Stimulated activated CD4-positive, alpha-beta T cell treated with anti-CD3 and anti-CD28 coated beads, TNF-alpha, amount 100 ng/mL, for 1 hour (primary cell): ENCODE data around the gene N4BP2.
A peak's percentile ranks its signal among the peaks of the same experiment; 100 is the strongest.
"Not testable (repeated sequence)": the region's sequence is repeated elsewhere in the genome, so short reads cannot be mapped to it uniquely, and the experiment has no call there.

ENCODE experiments used
- DNase-seq, 3 donors: peaks; one replicate each; pipeline ENCODE4 v3.0.0-alpha.2; 2020; ENCODE audit warnings: low read depth in 3 of 3, low spot score in 1 of 3

Gene N4BP2

GRCh38 chr4:40056716-40057585 is at the start of gene N4BP2:
TSS of gene N4BP2 (plus strand) at chr4:40056850. CDS start at chr4:40097341, 40,491 bp downstream.
- DNase-seq: peak; percentile 35 to 63 (median 53)

GRCh38 chr4:40016007-40016406 is 40.6 kb upstream of the N4BP2 start:
- DNase-seq: no peak

GRCh38 chr4:40020221-40020620 is 36.4 kb upstream of the N4BP2 start:
- no peak for DNase-seq

GRCh38 chr4:40021116-40021515 is 35.5 kb upstream of the N4BP2 start:
- not testable (repeated sequence) for DNase-seq

- DNase-seq: not testable (repeated sequence)
Observed at GRCh38 chr4:40024049-40024448, 32.6 kb upstream of the N4BP2 start.

GRCh38 chr4:40032785-40033184 is 23.9 kb upstream of the N4BP2 start:
- no peak for DNase-seq

- DNase-seq: no peak
Observed at GRCh38 chr4:40033613-40034012, 23.0 kb upstream of the N4BP2 start.

GRCh38 chr4:40038977-40039376 is 17.7 kb upstream of the N4BP2 start:
- DNase-seq: no peak

- no peak for DNase-seq
Observed at GRCh38 chr4:40040908-40041307, 15.7 kb upstream of the N4BP2 start.

- DNase-seq: no peak
Observed at GRCh38 chr4:40043786-40044185, 12.9 kb upstream of the N4BP2 start.

GRCh38 chr4:40046311-40046980 is 10.2 kb upstream of the N4BP2 start:
- DNase-seq: no peak

GRCh38 chr4:40053161-40053560 is 3.5 kb upstream of the N4BP2 start:
- DNase-seq: no peak

- DNase-seq: no peak
Observed at GRCh38 chr4:40055511-40055862, 1.2 kb upstream of the N4BP2 start.

GRCh38 chr4:40055863-40056715 is 561 bp upstream of the N4BP2 start:
- peak in 1 of 3 donors; percentile 38 for DNase-seq

GRCh38 chr4:40057586-40058091 is 989 bp downstream of the N4BP2 start:
- DNase-seq: peak in 1 of 3 donors; percentile 42

GRCh38 chr4:40058121-40058520 is 1.5 kb downstream of the N4BP2 start:
- DNase-seq: no peak

GRCh38 chr4:40058854-40059253 is 2.2 kb downstream of the N4BP2 start:
- DNase-seq: no peak

- no peak for DNase-seq
Observed at GRCh38 chr4:40059362-40059761, 2.7 kb downstream of the N4BP2 start.

GRCh38 chr4:40065010-40065409 is 8.4 kb downstream of the N4BP2 start:
- DNase-seq: no peak

GRCh38 chr4:40066651-40067050 is 10.0 kb downstream of the N4BP2 start:
- DNase-seq: no peak

- DNase-seq: no peak
Observed at GRCh38 chr4:40070387-40070786, 13.7 kb downstream of the N4BP2 start.
